KBM-7 (cell line): Measurements from ENCODE around the gene IGF2R.
A peak's percentile ranks its signal among the peaks of the same experiment; 100 is the strongest.

Experiments used
- DNase-seq: peaks from one replicate; pipeline ENCODE4 v3.0.0-alpha.2; 2015
- in situ Hi-C: fragments of 300-500 bp; cut with MboI; formaldehyde crosslinking; loops from 2 replicates; pipeline ENCODE4 v1.14.3; 2020; ENCODE audit warnings: low sequenced_read_pairs, low pct_unique_long_range_greater_than_20kb, mixed read lengths

The IGF2R gene

DNA sequence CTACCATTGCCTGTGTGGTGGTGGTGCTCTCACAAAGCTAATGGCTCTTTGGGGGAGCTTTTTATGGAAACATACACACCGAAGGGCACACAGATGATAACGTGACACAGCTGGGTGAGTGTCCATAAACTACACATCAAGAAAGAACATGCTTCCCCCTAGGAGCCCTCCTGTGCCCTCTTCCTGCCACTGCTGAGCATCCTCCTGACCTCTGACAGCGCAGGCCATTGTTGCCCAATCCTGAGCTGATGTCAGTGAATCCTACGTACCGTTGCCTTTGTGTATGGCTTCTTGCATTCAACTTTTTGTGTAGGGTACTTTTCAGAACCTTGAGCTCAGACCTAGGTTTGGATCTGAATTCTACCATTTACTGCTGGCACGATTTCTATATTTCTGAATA, 86.9 kb downstream of the IGF2R start:
- no peak for DNase-seq
- in situ Hi-C loops: no loop called here

DNA sequence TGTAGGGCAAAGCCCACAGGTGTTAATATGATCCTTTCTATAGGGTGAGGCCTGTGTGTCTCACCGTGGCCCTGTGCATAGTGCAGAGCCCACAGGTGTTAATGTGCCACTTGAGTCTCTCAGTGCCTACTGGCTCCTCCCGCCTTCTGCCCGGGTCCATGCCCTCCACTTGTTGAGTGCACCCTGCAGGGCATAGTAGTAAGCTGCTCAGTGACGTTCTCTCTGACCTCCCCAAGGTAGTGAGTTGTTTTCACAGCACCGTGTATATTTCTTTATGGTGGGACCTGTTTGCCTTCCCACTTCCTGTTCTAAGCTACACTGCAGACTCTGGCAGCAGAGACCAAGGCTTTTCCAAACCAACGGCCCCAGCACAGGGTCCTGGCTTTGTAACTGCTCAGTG, 88.2 kb downstream of the IGF2R start:
- in situ Hi-C loops: no loop called here
- no peak for DNase-seq

DNA sequence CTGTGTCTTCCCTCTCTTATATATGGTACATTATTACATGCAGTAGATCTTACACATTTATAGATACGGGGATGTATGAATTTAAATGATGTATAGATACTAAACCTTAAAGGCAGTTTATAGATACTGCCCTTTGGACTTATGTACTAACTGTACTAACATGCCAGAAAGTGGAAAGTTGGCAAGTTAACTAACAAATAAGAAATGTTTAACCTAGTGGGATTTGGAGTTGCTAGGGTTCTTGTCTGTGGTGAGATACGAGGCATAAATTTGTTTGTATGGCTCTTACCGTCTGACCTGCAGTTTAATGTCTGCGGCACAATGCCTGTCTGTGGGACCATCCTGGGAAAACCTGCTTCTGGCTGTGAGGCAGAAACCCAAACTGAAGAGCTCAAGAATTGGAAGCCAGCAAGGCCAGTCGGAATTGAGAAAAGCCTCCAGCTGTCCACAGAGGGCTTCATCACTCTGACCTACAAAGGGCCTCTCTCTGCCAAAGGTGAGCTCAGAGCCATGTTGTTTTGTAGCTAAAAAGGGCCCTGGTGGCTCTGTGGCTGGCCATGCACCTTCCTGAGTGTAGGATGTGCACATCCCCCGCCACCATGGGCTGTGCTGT, 89.8 kb downstream of the IGF2R start:
- in situ Hi-C loops: no loop called here
- DNase-seq: no peak

DNA sequence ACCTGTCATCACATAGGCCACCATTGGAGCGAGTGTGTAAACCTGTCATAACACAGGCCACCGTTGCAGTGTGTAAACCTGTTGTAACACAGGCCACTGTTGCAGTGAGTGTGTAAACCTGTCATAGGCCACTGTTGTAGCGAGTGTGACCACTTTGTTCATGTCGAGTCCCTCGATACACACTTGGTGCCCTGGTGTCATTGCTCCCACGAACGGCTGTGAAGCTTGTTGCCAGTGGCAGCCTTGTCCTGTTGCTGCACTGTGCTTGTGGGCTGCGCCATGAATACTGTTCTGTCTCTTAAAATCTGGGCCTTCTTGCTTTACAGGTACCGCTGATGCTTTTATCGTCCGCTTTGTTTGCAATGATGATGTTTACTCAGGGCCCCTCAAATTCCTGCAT, 91.3 kb downstream of the IGF2R start:
- no peak for DNase-seq
- in situ Hi-C loops: no loop called here

DNA sequence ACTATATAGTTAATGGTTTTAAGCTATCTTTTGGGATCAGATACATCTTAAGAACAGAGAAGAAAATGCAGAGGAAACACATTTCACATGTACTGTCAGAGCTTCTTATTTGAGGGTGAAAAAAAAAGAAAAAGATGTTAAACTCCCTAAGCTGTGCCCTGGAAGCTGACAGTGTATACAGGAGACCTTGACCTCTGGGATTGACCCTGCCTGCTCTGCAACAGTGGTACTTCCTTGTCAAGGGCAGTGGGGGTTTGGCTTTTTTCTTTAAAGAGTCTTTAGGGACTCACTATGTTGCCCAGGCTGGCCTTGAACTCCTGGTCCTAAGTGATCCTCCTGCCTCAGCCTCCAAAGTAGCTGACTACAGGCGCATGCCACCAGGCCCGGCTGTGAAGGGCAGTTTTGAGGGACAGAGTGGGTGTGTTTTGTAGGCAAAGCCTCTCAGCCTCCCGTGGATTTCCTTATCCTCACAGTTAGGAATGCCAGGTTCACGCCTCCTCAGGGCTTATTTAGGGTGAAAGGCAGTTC, 92.1 kb downstream of the IGF2R start:
- in situ Hi-C loops: no loop called here
- no peak for DNase-seq

DNA sequence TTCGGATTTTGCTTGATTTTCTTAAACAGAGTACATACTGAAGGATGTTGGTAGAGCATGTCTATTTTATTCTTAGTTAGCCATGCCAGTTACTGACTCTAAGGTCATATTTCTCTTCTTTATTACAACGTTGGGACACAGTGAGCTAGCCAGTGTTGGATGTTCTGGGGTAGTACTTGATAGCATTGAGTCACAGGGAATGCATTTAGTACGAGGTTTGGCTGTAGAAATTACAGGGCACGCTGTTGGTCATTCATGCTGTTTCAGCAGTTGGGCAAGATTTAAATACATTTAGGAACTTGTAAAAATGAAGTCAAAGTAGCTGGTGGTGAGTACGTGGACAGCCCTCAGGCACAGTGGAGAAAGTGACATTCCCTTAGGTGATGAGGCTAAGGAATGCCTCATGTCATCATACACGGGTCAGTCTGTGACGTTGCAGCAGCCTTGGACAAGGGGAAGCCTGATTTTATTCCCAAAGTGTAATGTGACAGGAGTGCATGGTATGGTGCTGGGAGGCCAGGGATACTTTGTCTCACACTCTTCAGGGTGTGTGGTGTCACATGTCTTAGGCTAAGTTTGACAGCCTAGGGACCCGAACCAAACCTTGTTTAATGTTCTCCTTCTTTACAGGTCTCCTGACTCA, 95.0 kb downstream of the IGF2R start:
- in situ Hi-C loops: no loop called here
- no peak for DNase-seq

DNA sequence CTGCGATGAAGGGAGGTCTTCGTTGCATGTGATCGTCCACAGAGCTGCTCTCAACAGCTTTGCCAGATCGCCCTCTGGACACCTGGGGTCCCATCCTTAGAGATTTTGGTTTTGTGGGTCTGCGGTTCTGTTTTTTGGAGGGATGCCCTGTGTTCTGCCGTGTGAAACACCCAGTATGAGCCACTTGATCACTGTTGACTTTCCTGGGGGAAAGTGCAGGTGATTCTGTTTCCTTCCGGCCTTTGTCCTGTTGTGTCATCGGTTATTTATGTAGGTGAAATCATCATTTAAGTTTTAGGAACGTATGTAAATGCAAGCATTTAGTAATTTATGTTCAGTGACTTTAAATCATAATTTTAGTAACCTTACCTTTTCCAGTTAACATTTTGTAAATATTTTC, 96.3 kb downstream of the IGF2R start:
- no peak for DNase-seq
- in situ Hi-C loops: no loop called here

DNA sequence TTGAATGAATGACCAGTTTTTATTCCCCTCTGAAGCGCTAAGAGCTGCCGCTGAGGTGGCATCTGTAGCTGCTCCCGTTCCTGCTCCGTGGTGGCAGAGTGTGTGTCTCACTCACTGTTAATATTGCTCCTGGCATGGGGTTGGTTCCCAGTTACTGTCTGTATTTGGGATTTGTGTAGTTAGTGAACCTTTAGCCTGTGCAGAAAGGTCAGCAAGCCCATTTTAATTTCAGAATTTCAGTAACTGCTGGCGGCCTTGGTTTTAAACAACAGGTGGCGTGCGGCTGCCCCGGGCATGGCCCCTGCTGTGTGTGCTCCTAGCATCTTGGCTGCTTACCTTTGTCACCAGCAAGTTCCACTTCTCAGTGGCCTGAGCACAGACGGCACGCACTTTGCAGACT, 98.7 kb downstream of the IGF2R start:
- in situ Hi-C loops: no loop called here
- DNase-seq: no peak

DNA sequence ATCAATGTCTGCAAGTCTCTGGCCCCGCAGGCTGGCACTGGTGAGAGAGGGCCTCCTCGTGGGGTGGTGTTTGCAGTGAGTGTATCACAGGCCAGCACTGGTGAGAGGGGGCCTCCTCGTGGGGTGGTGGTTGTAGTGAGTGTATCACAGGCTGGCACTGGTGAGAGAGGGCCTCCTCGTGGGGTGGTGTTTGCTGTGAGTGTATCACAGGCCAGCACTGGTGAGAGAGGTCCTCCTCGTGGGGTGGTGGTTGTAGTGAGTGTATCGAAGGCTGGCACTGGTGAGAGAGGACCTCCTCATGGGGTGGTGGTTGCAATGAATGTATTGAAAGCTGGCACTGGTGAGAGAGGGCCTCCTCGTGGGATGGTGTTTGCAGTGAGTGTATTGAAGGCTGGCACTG, 99.5 kb downstream of the IGF2R start:
- in situ Hi-C loops: no loop called here
- no peak for DNase-seq

DNA sequence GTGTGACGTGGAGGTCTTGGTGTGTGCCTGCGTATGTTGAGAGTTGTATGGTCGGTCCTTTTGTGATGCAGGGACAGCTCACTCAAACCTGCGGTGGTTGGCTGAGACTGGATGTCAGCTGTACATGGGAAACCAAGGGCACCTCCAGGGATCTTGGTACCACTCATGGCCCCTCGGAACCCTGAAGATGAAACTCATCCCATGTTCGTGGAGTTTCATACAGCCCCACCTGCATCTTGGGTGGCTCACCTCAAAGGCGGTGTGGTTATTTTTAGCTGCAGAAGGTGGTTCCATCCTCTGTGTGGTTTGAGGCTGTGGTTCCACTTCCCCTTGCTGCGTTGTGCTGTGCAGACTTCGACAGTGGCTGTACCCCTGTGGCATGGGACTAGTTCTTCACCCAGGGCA, 100.2 kb downstream of the IGF2R start:
- in situ Hi-C loops: no loop called here
- DNase-seq: no peak

DNA sequence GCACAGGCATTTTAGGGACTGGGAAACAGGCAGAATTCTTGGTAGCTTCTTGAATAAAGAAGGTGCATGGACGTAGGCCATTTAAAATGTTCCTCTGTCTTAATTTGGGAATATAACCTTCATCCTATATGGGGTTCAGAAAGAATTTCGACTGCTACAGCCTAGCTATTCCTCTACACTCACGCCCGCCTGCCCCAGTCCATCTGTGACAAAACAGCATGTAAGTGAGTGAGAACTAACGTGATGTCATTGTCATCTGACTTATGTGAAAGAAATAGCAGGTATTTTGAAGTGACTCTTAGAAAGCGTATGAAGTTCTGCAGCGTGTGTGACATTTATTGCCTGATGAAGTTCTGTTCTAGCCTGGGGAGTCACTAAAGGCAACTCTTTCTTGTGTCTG, 100.6 kb downstream of the IGF2R start:
- DNase-seq: no peak
- in situ Hi-C loops: no loop called here

DNA sequence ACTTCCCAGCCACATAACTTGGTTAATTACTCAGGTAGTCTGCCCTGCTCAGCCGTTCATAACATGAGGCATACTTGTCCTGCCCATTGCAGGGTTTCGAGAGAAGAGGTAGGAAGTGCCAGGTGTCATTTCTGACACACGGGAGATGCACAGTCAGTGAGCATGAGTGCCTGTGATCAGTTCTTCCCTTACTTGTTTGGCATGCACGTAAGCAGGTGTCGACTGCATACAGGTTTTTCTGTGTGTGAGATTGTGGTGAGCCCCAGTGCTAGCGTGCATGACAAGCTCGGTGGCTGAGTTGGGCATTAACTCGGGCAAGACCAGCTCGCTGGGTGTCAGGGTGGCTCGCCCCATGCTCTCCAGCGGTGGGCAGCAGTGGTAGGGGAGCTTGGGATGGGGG, 101.5 kb downstream of the IGF2R start:
- DNase-seq: no peak
- in situ Hi-C loops: no loop called here

DNA sequence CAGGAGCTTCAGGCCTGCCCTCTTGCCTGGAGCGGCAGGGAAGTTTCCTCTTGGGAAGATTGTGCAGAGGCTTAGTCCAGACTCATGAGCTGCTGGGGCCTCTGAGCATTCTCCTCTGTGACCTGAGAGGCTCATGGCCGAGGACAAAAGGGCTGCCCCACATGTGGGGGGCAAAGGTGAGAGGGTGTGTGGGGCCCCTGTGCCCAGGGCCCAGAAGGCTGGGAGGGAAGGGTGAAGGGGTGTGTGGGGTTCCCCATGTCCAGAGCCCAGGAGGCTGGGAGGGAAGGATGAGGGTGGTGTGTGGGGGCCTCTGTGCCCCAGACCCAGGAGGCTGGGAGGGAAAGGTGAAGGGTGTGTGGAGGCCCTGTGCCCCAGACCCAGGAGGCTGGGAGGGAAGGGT, 101.9 kb downstream of the IGF2R start:
- in situ Hi-C loops: no loop called here
- no peak for DNase-seq

DNA sequence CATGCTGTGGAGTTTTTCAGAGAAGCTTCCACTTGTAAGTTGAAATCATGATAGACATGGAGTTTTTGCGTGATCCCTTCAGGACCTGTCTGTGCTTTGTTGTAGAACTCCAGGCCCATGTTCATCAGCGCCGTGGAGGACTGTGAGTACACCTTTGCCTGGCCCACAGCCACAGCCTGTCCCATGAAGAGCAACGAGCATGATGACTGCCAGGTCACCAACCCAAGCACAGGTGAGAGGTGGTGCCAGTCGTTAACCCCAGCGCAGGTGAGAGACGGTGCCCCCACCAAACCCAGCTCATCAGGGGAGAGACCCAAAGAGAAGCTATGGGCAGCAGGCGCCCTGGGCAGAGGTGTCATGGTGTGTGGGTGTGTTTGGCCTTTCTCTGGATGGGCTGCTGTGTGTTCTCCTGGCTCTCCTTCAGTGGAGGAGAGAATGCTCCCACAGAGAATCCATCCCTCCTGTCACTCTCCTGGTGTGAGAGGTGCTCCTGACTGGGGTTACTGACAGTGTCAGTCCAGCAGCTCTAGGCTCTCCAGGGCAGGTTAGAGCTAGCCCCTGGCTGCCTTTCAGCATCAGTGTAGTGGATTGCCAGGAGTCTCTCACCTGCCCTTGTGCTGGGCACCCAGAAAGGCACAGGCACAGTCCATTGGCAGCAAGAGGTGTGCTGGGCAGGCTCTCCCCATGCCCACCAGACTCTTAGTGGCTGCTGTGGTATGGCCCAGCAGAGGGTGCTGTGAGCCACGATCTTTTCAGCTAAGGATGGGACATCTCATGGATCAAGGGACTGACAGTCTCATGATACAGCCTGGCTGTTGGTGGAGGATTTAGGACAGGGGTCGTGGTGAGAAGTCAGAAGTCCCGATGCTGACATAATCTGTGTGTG, 103.2 kb downstream of the IGF2R start:
- peak; percentile 15 for DNase-seq
- in situ Hi-C loops: no loop called here

DNA sequence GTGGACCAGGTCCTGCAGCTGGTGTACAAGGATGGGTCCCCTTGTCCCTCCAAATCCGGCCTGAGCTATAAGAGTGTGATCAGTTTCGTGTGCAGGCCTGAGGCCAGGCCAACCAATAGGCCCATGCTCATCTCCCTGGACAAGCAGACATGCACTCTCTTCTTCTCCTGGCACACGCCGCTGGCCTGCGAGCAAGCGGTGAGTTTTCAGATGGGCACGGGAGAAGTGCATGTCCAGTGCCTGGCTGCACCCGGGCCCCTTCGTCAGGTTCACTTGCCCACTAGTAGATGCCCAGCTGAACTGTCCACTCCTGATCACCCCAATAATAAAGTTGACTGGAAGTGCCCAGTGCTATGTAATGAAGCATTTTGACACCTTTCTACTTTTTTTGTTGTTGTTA, 104.4 kb downstream of the IGF2R start:
- in situ Hi-C loops: no loop called here
- DNase-seq: no peak

DNA sequence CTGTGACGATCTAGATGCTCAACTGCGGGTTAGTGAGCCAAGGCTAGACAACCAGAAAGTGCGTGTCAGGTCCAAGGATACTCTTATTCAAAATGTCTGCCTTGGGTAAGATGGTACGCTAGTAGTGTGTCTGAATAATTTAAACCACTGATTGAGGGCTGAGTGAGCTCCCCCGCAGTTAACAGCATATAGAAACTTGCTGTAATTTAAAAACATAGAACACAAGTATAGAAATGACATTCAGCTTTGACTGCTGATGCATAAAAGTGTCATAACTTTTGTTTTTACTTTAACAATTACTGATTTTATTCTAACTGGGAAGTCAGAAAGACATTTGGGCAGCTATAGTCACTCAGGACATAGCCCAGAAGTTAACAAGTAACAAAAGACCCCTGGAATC, 107.1 kb downstream of the IGF2R start:
- in situ Hi-C loops: no loop called here
- no peak for DNase-seq

DNA sequence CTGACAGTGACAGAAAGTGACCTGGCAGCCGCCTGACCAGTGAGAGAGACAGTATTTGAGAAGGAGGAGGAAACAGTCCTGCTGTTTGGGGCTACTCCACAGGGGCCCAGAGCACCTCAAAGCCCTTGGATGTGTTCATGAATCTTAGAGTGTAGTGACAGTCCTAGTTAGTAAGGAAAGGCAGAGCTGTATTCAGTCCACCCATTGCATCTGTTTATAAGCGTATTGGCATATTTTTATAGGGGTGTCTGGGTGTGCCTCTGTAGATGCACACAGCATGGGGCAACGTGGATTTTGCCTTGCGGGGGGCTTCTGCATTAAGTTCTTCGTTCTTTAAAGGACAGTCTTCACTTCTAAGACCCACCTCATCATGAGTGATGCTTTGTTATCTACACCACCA, 108.1 kb downstream of the IGF2R start:
- DNase-seq: no peak
- in situ Hi-C loops: no loop called here

DNA sequence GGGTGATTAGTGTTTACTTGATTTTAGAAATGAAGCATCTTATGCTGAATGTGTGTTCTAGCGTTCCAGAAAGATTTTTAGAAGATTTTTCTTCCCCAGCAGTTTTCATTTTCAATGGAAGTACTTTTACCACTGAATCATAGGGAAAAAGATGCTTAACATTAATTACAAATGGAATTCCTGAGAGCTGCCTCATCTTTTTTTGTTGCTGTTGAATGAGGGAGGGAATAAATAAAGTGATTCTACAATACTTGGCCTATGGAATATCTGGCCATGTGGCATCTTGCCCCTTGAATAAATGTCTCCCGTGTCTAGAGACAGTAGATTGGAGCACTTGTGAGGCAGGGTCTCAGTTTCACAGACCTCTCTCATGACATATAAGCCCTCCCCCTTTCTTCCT, 108.6 kb downstream of the IGF2R start:
- in situ Hi-C loops: no loop called here
- DNase-seq: no peak

DNA sequence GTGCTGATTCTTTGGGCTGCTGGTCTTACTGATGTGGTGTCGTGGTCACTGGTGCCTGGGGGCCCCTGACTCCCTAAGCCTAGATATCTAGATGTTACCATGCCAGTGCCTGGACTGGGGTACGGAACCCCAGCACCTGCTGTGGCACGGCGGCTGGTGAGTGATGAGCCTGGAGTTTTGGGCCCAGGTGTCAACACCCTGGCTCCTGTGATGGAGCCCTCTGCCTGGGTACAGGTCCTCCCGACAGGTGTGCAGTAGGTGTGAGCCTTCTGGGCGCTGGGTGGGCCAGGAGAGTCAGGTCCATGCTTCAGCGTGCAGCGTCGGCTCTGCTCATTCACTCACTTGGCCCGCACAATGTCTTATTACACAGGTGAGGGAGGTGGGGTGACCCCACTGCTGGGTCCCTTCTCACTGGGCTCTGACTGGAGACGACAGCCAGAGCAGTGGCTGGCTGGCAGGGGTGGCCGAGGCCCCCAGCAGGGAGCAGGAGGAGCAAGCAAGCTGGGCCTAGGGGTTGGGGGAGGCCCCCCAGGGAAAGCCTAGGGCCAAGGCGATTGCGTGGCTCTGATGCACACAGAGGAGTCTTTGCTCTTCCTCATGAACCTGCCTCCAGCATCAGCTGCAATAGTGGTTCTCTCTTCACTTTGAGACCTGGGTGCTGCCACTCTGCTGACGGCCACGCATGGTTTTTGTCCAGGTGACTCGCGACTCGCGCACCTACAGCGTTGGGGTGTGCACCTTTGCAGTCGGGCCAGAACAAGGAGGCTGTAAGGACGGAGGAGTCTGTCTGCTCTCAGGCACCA, 110.2 kb downstream of the IGF2R start:
- in situ Hi-C loops: no loop called here
- no peak for DNase-seq

DNA sequence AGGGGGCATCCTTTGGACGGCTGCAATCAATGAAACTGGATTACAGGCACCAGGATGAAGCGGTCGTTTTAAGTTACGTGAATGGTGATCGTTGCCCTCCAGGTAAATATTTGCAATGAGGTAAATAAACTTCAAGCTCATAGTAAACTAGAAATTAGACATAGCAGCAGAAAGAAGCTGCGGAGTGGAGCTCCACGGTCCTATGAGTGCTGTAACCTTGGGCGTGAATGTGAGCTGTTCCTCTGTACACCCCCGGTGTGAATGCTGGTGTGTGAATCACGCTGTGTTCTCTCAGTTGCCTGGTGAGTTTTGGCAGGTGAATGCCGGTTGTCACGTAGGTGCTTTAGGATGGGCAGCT, 110.8 kb downstream of the IGF2R start:
- DNase-seq: no peak

More for the DNA sequence above, 110.8 kb downstream of the IGF2R start:
- in situ Hi-C loops: no loop called here
